GM18526 (cell line): ENCODE results near the gene PLIN3.

Experiments used
- POLR2A ChIP-seq: IDR thresholded peaks from 3 replicates; pipeline ENCODE4 v1.6.1; 2011; ENCODE audit not compliant: insufficient read length; ENCODE audit errors: extremely low read depth

PLIN3 gene

DNA sequence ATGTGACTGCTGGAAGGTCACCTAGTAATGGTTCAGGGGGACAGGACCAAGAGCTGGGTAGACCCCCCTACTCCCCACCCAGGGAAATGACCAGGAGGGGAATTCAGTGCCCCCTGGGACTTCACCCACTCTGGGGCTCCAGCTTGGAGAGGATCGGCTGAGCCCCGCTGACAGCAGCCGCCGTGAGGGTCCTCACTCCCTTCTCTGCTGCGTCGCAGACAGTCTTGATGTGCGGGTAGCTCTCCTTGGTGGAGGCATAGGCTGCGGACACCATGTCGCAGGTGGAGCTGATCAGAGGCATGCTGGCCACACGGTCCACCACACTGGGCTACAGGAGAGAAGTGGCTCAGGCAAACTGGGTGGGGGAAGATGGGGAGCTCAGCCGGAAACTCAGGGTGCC is 7.8 kb downstream of the PLIN3 start:
- no peak for TF ChIP-seq POLR2A

DNA sequence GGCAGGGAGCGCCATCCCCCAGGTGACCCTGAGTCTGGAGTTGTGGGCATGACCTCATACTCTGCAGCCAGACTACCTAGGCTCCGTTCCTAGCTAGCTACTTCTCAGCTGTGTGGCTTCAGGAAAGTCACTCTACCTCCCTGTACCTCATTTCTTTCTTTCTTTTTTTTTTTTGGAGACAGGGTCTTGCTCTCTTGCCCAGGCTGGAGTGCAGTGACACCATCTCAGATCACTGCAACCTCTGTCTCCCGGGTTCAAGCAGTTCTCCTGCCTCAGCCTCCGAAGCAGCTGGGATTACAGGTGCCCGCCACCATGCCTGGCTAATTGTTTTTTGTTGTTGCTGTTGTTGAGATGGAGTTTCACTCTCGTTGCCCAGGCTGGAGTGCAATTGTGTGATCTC is 15.0 kb downstream of the PLIN3 start:
- TF ChIP-seq POLR2A, result no peak

DNA sequence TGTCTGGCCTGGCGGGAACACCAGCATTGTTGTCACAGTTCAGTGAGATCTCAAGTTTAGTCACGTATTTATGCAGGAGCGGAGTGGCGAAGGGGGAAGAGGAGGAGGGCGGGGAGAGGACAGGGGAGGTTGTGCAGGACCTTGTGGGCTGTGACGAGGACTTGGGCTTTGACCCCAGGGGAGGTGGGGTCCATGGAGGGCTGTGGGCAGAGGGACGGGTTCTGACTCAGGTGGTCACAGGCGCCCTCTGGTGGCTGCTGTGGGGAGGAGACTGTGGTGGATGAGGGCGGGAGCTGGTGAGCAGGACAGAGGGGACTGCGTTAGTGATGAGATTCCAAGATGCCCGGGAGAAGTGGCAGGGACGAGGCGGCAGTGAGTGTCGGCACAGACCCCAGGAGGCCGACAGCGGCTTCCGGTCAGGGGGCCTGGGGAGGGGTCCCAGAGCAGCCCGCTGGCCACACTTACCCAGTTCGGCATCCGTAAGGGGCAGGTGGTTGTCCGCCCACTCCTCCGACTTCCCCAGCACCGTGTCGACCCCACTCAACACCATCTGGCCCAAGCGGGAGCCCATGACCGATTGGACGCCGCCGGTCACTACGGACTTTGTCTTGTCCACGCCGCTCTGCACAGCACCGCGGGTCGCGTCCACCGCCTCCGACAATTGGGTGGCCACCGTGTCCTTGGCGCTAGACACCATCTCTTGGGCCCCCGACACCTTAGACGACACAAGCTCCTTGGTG is 15.7 kb downstream of the PLIN3 start:
- no peak for TF ChIP-seq POLR2A

DNA sequence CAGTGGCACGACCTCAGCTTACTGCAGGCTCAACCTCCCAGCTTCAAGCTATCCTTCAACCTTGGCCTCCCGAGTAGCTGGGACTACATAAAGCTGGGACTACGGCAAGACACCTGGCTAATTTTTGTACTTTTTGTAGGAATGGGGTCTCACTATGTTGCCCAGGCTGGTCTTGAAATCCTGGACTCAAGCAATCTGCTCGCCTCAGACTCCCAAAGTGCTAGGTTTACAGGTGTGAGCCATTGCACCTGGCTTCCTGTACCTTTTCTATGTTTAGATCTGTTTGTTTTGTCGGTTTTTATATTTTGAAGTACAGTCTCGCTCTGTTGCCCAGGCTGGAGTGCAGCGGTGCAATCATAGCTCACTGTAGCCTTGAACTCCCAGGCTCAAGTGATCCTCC is 18.4 kb downstream of the PLIN3 start:
- TF ChIP-seq POLR2A, result no peak

DNA sequence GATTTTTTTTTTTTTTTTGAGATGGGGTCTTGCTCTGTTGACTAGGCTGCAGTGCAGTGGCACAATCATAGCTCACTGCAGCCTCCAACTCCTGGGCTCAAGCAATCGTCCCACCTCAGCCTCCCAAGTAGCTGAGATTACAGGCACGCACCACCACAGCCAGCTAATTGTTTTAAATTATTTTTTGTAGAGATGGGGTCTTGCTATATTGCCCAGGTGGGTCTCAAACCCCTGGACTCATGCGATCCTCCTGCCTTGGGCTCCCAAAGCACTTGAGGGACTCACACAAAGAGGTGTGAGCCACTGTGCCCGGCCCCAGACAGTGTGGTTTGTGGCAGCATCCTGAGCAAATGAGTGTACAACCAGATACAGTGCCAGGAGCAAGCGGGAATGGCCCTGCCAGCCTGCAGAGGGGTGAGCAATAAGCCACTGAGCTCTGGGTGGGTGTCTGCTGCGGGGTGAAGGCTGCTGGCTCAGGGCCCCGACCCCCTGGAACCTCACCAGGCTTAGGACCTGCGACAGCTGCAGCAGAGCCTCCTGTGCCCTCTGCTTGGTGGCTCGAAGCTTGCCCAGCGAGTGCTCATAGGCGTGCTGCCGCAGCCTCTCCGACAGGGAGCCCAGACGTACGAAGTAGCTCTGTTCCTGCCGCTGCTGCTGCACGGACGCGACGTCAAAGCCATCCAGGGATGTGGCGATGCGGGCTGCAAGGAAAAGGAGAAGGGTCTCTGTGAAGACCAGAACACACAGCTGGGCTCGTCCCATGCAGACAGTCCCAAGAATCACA is 20.1 kb downstream of the PLIN3 start:
- no peak for TF ChIP-seq POLR2A

DNA sequence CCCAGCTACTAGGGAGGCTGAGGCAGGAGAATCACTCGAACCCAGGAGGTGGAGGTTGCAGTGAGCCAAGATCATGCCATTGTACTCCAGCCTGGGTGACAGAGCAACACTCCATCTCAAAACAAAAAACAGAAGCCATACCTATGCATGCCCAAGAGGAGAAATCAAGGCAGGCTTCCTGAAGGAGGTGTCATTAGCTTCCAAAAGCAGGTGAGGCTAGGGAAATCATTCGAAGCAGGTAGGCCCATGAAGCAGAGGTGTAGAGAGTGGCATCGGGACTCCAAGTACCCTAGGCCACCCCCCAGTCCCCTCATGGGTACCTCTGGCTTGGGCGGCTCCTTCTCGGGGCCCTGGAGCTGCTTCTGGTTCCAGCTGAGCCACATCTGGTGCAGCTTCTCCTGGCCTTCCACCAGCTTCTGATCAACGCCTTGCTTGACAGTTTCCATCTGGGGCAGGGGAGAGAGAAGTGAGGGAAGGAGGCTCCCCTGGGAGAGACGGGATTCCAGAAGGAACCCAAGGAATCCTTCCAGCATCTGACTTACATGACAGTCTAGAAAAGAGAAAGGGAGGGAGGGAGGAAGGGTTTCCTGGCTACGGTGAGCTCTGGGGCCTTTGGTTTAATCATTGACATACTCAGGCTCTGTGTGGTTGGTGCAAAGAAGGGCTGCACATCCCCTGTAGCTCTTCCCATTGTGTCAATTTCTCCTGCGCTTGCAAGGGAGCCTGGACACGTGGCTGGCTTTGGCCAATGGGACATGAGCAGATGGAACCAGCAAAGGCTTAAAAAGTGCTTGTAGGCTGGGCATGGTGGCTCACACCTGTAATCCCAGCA is 22.9 kb downstream of the PLIN3 start:
- TF ChIP-seq POLR2A, result no peak

DNA sequence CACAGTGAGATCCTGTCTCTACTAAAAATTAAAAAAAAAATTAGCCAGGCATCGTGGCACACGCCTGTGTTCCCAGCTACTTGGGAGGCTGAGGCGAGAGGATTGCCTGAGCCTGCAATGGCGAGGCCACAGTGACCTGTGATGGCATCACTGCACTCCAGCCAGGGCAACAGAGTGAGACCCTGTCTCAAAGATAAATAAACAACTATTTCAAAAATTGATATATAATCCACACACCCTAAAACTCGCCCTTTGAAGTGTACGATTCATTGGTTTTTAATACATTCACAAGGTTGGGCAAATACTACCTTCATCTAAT is 23.9 kb downstream of the PLIN3 start:
- no peak for TF ChIP-seq POLR2A

DNA sequence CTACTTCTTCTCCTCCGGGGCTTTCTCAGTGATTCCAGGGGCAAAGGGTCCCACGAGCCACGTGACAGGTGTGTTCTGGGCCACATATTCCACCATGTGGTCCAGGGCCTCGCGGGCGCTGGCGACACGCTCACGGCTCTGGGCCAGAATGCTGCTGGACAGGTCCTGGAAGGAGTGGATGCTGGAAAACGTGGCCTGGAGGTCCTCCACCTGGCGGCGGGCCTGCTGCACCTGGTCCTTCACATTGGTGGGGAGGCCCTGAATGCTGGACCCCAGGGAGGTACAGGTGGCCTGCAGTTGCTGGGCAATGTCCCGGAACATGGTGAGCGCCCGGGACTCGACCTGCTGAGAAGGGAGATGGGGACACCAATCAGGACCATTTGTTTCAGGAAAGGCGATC is 28.3 kb downstream of the PLIN3 start:
- TF ChIP-seq POLR2A, result no peak

DNA sequence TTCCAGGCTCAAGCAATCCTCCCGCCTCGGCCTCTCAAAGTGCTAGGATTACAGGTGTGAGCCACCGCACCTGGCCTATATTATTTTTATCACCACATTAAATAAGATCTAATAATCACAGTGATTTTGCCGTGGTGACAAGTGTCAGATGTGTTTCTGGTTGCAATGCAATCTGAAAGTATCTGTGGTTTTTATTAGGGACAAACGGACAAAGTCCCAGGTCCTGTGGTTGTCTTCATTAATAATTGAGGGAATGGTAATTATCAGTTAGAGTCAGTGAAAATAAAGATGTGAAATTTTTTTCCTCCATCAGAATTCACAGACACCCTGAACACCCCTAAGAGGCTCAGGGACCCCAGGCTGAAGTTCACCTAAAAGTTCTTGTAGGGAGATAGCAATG is 34.7 kb downstream of the PLIN3 start:
- TF ChIP-seq POLR2A, result no peak

DNA sequence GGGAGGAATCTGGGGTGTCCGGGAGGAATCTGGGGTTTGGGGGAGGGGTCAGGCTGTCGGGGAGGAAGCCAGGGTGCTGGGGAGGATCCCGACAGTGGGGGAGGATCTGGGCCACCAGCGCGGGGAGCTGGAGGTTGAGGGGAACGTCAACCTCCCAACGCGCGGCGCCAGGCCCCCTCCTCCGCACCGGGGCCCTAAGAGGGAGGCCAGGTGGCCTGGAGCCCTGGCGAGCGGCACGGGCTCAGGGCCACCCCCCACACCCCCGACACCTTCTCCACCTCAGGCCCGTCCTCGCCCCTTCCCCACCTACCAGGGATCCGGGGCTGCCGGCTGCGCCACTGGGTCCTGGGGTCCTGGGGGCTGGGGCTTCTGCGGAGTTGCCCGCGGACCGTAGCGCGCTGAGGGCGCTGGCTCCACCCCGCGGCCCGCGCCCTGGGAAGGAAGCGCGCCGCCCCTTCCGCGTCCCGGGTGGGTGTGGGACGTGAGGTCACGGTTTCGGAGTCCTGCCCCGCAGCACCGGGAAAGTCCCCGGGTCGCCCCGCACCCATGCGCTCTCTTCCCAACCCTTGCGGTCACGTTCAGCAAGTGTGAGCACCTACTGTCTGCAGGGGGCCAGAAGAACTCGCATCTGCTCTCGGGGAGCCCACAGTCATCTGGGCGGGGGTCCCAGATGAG is 36.0 kb downstream of the PLIN3 start, which contains the start of gene TICAM1:
TSS of gene TICAM1 (minus strand) at position 409 of the 675 bp plus-strand sequence. CDS start 13,335 bp downstream, outside the sequence.
- peak; percentile 77 for TF ChIP-seq POLR2A

DNA sequence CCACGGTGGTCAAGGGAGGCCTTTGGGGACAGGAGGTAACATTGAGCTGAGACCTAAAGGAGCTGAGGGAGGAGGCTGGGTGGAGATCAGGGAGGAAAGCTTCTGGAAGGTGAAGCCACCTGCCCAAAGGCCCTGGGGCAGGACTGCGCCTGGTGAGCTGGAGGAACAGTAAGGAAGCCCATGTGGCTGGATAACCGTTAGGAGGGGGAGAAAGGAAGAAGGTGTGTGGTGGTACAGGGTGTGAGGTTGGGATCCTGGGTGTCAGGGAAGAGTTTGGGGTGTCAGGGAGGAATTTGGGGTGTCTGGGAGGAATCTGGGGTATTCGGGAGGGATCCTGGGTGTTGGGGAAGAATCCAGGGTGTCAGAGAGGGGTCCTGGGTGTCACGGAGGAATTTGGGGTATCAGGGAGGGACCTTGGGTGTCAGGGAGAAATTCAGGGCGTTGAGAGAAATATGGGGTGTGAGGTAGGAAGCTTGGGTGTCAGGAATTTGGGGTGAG is 36.6 kb downstream of the PLIN3 start:
- no peak for TF ChIP-seq POLR2A

DNA sequence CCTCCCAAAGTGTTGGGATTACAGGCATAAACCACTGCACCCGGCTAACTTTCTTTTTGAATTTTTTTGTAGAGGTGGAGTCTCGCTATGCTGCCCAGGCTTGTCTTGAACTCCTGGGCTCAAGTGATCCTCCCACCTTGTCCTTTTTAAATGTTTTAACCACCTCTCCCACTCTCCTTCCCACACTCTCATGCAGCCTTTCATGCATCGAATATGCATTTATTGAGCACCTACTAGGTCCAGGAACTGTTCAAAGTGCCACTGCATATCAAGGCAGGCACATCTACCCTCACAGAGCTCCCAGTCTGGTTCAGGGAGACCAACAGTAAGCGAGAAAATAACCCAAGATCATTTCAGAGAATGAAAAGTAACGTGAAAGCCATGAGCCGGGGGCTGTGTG is 37.1 kb downstream of the PLIN3 start:
- no peak for TF ChIP-seq POLR2A

DNA sequence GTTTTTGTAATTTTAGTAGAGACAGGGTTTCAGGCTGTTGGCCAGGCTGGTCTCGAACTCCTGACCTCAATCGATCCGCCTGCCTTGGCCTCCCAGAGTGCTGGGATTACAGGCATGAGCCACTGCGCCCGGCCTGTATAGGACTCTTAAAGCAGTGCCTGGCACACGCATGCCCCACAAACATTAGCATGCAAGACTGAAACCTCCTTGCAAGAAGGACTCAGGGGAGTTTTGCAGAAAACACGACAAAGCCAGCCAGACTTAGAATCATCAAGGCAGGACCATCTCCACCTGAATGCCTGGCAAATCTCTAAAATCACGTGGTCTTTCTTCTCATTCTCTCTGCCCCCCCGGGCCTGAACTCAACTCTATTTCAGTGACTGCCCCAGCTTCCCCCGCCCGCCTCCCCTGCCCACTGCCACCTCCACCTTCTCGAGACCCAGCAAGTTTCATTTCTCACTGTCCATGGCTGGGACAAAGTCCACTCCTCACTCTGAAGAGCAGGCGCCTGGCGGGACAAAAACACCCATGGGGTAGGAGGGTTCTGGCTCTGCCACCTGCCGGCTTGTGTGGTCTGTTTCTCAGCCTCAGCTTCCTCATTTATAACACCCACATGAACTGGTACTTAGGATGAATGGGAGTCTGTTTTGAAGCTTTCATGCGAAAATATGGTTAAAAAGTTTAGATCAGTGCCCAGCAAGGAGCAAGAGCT is 38.3 kb downstream of the PLIN3 start:
- TF ChIP-seq POLR2A, result no peak

DNA sequence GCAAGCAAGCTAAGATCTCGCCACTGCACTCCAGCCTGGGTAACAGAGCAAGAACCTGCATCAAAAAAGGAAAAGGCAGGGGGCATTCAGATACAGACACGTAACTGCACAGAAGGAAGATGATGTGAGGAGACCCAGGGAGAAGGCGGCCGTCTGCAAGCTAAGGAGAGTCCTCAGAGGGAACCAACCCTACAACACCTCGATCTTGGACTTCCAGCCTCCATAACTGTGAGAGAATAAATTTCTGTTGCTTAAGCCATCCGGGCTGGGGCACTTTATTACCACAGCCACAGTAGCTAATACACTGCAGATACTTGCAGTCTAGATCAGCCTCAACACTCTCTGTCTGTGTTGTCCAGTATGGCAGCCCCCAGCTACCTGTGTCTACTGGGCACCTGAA is 43.9 kb downstream of the PLIN3 start:
- TF ChIP-seq POLR2A, result no peak
